ENCODE measurements around the gene ACTN4.

Gene ACTN4

DNA sequence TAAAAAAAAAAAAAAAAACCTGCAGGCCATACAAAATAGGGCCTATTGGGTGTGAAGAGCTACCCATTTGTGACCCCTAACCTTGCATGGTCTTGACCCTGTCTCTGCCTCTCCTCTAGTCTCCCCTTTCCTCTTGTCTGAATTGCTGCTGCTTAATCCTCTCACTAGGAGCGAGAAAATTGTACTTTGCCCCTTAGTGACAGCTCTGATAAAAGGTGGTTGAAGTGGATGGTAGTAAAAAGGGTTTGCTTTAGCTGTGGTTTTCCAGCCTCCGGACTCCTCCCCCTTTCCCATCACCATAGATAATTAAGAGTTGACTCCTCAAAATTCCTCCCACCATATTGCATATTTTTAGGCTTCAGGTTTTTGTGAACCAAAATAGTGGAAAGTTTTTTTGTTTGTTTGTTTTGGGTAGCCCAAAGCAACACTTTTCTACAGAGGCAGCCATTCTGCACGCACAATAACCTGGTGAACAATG lies 23.5 kb downstream of the ACTN4 start:
- ChIA-PET CTCF (interaction anchor here (1.1 to 1.2 kb wide), 2 partner anchors 11 to 13 kb away, joined by 3 read pairs; no protein-coding TSS in a partner anchor), POLR2A (interaction anchor here (0.6 to 1.8 kb wide), 3 partner anchors 10 to 12 kb away, joined by 3 to 7 read pairs (median 4); no protein-coding TSS in a partner anchor)
- TF ChIP-seq, protein P1, sequence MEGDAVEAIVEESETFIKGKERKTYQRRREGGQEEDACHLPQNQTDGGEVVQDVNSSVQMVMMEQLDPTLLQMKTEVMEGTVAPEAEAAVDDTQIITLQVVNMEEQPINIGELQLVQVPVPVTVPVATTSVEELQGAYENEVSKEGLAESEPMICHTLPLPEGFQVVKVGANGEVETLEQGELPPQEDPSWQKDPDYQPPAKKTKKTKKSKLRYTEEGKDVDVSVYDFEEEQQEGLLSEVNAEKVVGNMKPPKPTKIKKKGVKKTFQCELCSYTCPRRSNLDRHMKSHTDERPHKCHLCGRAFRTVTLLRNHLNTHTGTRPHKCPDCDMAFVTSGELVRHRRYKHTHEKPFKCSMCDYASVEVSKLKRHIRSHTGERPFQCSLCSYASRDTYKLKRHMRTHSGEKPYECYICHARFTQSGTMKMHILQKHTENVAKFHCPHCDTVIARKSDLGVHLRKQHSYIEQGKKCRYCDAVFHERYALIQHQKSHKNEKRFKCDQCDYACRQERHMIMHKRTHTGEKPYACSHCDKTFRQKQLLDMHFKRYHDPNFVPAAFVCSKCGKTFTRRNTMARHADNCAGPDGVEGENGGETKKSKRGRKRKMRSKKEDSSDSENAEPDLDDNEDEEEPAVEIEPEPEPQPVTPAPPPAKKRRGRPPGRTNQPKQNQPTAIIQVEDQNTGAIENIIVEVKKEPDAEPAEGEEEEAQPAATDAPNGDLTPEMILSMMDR (IDR thresholded peaks at IDR 0.05; ENCODE audit: insufficient read depth, low read length, missing control alignments), result no peak
- no peak for DNase-seq (ENCODE audit: low read depth, low spot score)
- H3K4me3 ChIP-seq (ENCODE audit: low read depth, low read length), result no peak overlapping the region

DNA sequence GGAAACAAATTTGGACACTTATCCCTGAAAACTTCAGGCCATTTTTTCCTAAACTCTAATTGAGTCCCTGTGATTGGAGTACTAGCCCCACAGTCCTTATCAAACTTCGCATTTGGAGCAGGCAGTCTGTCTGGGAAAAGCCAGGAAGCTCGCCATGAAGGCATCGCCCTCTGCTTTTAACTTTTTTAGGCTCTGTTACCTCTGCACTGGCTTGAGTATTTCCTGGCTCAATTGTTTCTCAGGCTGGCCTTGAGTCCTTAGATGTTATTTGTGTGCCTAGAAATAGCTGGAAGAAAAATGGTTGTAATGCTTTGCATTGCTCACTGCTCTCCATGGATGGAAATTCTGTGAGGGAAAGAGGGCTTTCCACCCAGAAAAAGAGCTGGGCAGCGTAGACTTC lies 24.2 kb downstream of the ACTN4 start:
- CTCF ChIA-PET, result interaction anchor here (1.2 kb wide), 1 partner anchor 10 kb away, joined by 3 read pairs; no protein-coding TSS in a partner anchor
- H3K4me3 ChIP-seq (ENCODE audit: low read depth, low read length), result no peak overlapping the region

DNA sequence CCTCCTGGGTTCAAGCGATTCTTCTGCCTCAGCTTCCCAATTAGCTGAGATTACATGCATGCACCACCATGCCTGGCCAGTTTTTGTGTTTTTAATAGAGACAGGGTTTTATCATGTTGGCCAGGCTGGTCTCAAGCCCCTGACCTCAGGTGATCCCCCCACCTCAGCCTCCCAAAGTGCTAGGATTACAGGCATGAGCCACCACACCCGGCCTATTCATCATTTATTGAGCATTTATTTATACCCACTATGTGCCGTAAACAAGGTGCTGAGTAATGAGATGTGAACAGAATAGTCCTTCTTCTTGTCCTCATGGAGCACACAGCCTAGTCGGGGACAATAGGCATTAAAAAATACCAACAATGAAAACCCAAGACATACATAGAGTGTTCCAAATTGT lies 25.6 kb downstream of the ACTN4 start:
- TF ChIP-seq, protein P1 (IDR thresholded peaks at IDR 0.05; ENCODE audit: insufficient read depth, low read length, missing control alignments), result no peak
- POLR2A ChIA-PET, result no interaction called here
- no peak overlapping the region for H3K4me3 ChIP-seq (ENCODE audit: low read depth, low read length)
- CTCF ChIA-PET, result no interaction called here
- no peak for DNase-seq (ENCODE audit: low read depth, low spot score)

More for the DNA sequence above, 24.2 kb downstream of the ACTN4 start:
- TF ChIP-seq, protein P1 (IDR thresholded peaks at IDR 0.05; ENCODE audit: insufficient read depth, low read length, missing control alignments), result no peak
- no peak for DNase-seq (ENCODE audit: low read depth, low spot score)
- POLR2A ChIA-PET, result interaction anchor here (1.0 to 1.8 kb wide), 2 partner anchors 9 to 20 kb away, joined by 3 to 4 read pairs; no protein-coding TSS in a partner anchor

DNA sequence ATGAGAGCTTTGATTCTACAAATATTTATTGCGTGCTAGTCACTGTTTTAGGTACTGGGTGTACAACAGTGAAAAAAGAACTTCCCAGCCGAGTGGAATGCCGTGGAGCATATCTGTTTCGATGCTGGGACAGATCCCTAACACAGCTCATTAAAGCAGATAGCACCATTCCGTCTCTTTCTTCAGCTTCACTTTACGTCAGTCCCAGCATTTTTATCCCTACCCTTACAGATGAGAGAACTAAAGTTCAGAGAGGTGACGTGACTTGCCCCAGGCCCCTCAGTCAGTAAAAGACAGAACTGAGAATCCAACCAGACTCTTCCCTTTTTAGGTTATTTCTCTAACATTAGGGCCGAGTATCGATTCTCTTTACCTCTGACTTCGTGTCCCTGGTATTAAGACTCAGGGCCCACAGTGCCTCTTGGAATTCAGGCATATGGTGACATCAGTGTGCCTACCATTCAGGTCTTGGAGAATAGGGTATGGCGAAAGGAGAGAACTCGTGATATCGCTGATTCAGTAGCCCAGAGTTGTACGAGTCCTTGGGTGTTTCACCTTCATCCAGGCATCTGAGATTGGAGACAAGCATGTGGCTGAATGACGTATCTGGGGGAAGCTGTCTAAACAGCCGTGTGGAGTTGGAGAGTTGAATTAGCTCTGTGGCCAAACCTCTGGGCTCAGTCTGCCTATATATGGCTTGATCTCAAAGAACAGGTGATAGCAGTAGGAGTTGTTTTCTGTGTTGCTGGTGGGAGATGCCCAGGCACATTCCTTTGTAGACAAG lies 27.1 kb downstream of the ACTN4 start:
- TF ChIP-seq, protein P1 (IDR thresholded peaks at IDR 0.05; ENCODE audit: insufficient read depth, low read length, missing control alignments), result no peak
- no peak overlapping the region for H3K4me3 ChIP-seq (ENCODE audit: low read depth, low read length)
- ChIA-PET POLR2A (interaction anchor here (0.6 kb wide), 1 partner anchor 13 kb away, joined by 3 read pairs; no protein-coding TSS in a partner anchor), CTCF (interaction anchor here (1.0 to 1.3 kb wide), 3 partner anchors 8 to 11 kb away, joined by 3 to 5 read pairs (median 4); no protein-coding TSS in a partner anchor)
- DNase-seq (ENCODE audit: low read depth, low spot score), result no peak

DNA sequence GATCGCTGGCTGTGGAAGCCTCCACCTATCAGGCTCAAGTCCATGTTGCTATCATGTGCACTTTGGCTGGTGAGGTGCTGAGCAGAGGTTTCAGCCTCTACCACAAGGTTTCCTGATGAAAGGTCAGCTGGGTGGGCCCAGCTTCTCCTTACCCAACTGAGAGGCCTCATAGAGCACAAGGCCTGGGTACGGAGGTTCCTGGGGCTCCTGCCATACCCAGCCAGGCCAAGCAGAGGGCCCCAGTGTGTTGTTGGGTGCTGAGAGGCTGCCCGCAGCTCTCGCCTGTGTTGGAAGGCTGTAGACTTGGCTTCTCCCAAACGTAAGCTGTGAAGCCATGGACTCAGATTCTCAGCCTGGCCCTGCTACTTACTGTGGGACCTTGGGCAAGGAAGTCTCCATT lies 28.2 kb downstream of the ACTN4 start:
- DNase-seq (ENCODE audit: low read depth, low spot score), result no peak
- TF ChIP-seq, protein P1 (IDR thresholded peaks at IDR 0.05; ENCODE audit: insufficient read depth, low read length, missing control alignments), result no peak
- H3K4me3 ChIP-seq (ENCODE audit: low read depth, low read length), result no peak overlapping the region
- POLR2A ChIA-PET, result no interaction called here
- CTCF ChIA-PET, result interaction anchor here (1.0 to 1.3 kb wide), 3 partner anchors 9 to 11 kb away, joined by 3 to 5 read pairs (median 4); no protein-coding TSS in a partner anchor

All from AG04449 (cell line).